Body of pancreas (tissue), 4 donors: ENCODE results near the gene SRSF5.

Source experiments
- CTCF ChIP-seq, 7 experiments: fragments of 450-650 bp in 4 of 7; fragments of 200-600 bp in 3 of 7; sonication (generic) in 3 of 7; IDR thresholded peaks; one replicate each; pipeline ENCODE4 v1.5.1; 2016 to 2019; ENCODE audit warnings: antibody characterized with exemption in 7 of 7
- POLR2A ChIP-seq, 3 donors: fragments of 450-650 bp; IDR thresholded peaks; one replicate each; pipeline ENCODE4 v1.6.1; 2016; ENCODE audit warnings: antibody characterized with exemption in 3 of 3, mild to moderate bottlenecking in 2 of 3

GRCh38 chr14:69804902-69805301 lies 38.0 kb downstream of the SRSF5 start:
- no peak for TF ChIP-seq CTCF (IDR thresholded peaks at IDR 0.05)
- no peak for TF ChIP-seq POLR2A (IDR thresholded peaks at IDR 0.05)
